GM06990 (cell line): ENCODE results near the gene SDK2.

ENCODE experiments used
- DNase-seq: peaks from one replicate; pipeline ENCODE4 v3.0.0-alpha.2; 2011; ENCODE audit not compliant: insufficient read length; ENCODE audit errors: extremely low read depth
- H3K27me3 ChIP-seq: replicated peaks from 2 replicates; pipeline ENCODE4 v1.6.0; 2011; ENCODE audit warnings: low read length; ENCODE audit not compliant: control insufficient read depth, insufficient read depth
- H3K36me3 ChIP-seq: 2 replicates; pipeline ENCODE4 v1.5.1; 2011; ENCODE audit warnings: low read length; ENCODE audit not compliant: control insufficient read depth, insufficient read depth
- H3K4me3 ChIP-seq: replicated peaks from 2 replicates; pipeline ENCODE4 v1.5.1; 2011; ENCODE audit warnings: low read depth, mild to moderate bottlenecking, control low read depth, low read length
- TF ChIP-seq, protein P1 (sequence below): IDR thresholded peaks from 2 replicates; pipeline ENCODE4 v1.5.1; 2011; ENCODE audit warnings: low read length, control low read depth, mild to moderate bottlenecking, inconsistent platforms; ENCODE audit not compliant: insufficient read depth, poor library complexity, severe bottlenecking

Gene SDK2

DNA sequence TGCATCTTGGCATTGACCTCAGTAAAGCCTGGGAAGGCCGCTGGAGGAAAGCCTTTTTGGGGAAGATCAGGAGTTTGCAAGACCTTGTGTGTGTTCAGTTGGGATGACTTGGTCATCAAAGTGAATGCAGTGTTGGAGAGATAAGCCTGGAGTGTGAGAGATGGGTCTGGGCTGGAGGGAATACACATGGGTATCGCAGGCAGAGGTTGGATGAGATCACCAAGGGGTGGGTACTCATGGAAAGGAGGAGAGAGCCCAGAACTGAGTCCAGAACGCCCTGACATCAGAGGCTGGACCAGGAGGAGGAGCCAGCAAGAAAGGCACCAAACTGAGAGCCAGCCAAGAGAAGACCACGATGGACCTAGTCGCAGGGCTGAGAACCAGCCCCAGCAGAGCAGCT lies 35.2 kb downstream of the SDK2 start:
- TF ChIP-seq, protein P1, sequence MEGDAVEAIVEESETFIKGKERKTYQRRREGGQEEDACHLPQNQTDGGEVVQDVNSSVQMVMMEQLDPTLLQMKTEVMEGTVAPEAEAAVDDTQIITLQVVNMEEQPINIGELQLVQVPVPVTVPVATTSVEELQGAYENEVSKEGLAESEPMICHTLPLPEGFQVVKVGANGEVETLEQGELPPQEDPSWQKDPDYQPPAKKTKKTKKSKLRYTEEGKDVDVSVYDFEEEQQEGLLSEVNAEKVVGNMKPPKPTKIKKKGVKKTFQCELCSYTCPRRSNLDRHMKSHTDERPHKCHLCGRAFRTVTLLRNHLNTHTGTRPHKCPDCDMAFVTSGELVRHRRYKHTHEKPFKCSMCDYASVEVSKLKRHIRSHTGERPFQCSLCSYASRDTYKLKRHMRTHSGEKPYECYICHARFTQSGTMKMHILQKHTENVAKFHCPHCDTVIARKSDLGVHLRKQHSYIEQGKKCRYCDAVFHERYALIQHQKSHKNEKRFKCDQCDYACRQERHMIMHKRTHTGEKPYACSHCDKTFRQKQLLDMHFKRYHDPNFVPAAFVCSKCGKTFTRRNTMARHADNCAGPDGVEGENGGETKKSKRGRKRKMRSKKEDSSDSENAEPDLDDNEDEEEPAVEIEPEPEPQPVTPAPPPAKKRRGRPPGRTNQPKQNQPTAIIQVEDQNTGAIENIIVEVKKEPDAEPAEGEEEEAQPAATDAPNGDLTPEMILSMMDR = no peak
- Histone ChIP-seq H3K36me3 (no peaks in the 10 kb centered on the region), H3K4me3 (no peak overlapping the region), H3K27me3 (no peaks in the 10 kb centered on the region; the same call in 1 of the 2 replicates)
- no peak for DNase-seq

DNA sequence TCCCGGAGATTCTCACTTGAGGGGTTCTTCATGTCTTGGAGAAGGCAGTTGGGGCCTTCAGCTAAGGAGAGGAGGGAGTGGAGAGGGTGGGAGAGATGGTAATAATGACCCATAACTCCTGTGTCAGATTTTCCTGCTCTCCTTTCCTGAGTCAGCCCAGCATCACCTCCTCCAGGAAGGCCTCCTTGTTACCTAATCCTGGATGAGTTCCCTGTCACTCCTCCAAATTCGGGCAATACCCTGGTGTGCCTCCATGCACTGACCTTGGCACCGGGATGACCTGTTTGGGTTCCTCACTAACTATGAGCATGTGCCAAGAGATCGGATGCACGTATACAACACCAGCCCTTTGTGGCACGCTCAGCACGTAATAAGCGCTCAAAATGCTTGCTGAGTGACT lies 38.8 kb downstream of the SDK2 start:
- Histone ChIP-seq H3K27me3 (no peaks in the 10 kb centered on the region; the same call in 1 of the 2 replicates), H3K4me3 (no peak overlapping the region), H3K36me3 (no peaks in the 10 kb centered on the region)
- TF ChIP-seq, protein P1 = no peak
- no peak for DNase-seq

DNA sequence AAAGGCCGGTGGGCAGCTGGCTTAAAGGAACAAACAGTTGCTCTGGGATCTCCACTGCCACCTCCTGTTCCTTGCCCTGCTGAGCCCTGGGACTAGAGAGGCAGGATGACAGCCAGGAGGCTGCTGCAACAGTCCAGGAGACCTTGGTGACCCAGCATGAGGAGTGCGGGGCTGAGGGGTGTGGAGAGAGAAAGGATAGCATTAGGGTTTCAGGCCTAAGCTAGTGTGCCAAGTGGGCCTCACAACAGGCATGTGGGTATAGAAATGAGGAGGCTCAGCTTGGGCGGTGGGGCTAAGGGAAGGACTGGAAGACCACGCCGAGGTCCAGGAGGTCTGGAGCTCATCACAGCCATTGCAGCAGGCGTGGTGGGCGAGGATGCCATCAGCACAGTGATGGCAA lies 39.8 kb downstream of the SDK2 start:
- no peak overlapping the region for H3K4me3 ChIP-seq
- TF ChIP-seq, protein P1 = no peak
- no peak for DNase-seq
- no peaks in the 10 kb centered on the region for H3K36me3 ChIP-seq
- no peaks in the 10 kb centered on the region; the same call in 1 of the 2 replicates for H3K27me3 ChIP-seq

DNA sequence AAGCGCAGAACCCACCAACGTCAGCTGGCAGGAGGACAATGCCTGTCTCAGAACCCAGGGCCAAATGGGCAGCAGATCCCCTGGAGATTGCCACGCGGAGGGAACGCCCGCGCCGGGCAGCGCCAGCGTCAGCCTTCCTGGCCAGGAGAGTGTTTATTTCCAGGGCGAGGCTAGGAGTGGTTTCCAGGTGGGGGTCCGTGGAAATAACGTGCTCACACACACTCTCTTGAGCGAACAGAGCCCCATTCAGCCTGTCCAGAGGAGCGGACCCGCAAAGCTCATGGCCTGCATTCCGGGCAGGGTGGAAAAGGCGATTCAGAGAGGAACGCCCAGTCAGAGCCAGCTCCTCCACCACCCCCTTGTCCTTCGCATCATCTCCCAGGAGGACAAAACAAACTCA lies 40.3 kb downstream of the SDK2 start:
- Histone ChIP-seq H3K27me3 (no peaks in the 10 kb centered on the region; the same call in 1 of the 2 replicates), H3K4me3 (no peak overlapping the region), H3K36me3 (no peaks in the 10 kb centered on the region)
- TF ChIP-seq, protein P1 = no peak
- DNase-seq = no peak

DNA sequence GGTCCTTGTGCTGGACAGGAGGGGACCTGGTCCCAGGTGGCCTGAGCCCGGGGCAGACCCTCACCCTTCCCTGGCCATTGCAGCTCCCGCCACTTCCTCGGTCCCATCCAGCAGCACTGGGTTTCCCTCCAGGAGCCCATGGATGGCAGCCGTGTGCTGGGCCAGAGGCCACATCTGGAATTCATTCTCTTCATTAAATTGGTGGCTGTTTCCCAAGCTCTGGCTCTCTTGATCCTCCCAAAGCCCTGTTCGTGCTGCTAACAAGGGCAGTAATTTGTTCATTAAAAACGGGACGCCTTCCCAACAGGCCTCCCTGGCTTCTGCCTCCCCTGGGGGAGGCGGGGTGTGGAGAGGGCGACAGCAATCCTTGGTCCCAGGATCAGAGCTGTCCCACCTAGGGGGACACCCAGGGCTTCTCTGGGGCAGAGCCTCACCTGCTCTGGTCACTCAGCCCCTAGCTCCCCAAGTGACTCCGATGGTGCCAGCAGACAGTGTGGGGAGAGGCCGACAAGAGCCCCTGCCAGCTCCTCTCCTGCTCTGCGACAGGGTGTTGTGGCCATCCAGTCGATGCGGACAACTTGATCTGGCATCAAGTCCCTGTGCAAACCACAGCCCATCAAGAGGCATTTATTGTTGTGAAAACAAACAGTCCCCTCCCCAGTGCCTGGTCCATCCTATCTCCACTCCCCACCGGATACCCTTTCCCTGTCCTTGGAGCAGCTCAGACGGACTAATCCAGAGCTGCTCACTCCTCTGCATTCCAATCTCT lies 44.0 kb downstream of the SDK2 start:
- no peak for DNase-seq
- no peaks in the 10 kb centered on the region for H3K36me3 ChIP-seq
- H3K27me3 ChIP-seq = no peaks in the 10 kb centered on the region; the same call in 1 of the 2 replicates
- TF ChIP-seq, protein P1 = no peak
- no peak overlapping the region for H3K4me3 ChIP-seq
